NCI-H1930 (cell line): ENCODE measurements around the gene WNT7A.

Source experiments
- DNase-seq, 2 experiments: peaks; one replicate each; lab custom pipeline; 2025; lab: John Stamatoyannopoulos, UW

The WNT7A gene

DNA sequence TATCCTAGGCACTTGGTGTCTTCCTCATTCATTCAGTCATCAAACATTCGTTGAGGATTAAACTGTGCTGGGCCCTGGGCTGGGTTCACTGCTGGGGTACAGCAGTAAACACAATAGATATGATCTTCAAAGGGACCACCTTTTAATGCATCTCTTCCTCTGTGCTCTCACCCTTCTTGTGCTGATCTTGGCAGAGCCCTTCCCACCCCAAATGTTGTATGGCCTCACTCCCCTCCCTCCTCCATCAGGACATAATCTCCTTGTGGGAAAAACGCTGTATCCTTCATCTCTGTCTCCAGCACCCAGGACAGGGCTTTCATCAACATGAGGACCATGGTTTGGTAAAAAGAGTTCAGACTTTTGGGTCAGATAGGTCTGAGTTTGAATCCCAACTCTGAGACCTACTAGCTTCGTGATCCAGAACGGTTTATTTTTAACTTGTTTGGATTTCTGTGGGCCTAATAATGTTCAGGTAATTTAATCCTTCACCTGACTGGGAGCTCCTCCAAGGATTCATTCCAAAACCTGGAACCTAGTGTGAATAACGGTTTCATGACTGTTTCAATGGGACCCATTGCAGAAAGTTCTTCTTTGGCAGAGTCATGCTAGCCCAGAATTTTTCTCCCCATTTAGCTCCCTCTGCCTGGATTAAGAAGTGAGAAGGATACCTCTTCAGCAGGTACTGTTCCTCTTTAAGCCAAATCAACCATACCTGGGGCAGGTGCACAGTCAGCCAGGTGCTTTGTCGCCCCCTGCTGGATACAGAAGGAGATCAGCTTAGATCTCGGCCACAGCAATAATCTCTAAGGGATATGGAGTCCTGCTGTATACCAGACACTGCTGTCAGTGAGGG lies 5.2 kb upstream of the WNT7A start:
- peak; percentile 5 to 28 for DNase-seq

DNA sequence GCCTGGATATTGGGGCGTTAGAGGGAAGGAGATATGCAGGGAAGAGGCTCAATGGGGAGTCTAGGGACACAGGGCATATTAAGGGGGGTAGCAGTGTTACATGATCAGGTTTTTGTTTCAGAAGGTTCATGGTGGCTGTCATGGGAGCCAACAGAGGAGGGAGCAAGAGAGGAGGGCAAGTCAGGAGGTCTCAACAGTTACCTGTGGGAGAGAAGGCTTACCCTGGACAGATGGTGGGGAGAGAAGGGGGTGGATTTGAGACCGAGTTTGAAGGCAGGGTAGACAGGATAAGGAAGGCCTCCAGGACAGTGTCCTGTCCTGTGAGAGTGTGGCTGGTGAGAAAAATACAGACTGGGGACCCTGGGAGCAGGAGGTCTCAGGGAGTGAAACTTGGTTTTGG lies 3.8 kb upstream of the WNT7A start:
- DNase-seq: no peak

DNA sequence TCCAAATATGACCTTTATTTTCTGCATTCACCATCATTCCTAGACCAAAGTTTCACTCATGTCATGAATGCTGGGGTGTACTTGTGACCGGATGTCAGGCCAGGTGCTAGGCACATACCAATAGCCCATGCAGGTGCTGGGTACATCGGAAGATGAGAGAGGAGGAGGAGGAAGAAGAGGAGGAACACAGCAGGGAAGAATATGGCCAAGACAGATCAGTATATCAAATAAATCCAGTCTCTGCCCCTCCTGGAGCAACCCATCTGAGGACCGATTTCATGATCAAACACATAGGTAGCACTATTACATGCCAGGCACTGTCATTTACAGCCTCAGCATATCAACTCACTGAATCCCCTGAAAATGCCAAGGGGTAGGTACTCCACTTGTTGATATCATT lies 3.0 kb upstream of the WNT7A start:
- no peak for DNase-seq

DNA sequence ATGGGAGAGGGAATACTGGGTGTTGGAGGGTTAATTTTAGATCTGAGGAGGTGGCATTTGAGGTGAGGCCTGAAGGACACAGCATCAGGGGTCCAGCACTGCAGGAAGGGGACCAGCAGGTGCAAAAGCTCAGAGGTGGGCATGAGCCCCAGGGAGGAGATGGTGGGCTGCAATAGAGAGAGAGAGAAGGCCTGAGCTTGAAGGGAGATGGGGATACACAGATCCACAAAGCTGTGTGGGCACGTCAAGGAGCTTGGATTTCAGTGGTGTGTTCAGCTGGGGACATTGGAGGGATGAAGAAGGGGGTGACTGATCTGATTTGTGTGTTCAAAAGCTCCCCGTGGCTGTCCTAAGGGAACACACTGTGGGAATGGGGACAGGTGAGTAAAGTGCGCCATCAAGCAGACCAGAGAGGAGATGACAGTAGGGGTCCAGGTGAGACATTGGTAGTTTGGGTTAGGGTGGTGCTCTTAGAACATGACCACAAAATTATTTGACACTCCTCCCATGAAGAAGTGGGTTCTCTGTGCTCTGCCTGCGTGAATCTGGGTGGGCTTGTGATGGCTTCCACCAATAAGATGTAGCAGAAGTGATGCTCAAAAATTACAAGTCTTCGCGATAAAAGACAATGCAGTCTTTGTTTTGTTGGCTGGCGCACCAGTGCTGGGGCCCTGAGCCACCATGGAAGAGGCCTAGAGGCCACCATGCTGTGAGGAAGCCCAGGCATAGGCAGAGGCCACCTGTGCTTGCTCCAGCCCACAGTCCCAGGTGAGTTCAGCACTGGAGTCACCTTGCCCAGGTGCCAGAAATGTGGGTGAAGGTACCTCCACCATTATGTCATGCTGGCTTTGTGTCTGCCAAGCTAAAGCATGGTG lies 1.9 kb upstream of the WNT7A start:
- DNase-seq: no peak

DNA sequence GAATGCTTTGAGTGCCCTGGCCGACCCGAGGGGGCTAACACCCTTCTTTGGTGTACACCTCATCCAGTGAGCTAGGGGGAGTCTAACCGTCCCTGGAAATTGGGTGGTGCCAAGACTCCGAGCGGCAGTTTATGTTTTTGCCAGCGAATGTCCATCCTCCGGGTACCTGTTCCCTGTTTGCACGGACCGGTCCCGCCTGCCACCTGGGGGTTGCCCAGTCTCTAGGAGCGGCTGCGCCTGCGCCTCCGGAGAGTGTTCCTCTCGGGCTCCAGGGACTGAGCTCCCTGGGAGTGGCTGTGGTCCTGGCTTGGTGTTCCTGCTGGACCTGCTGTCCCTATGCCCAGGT lies 913 bp upstream of the WNT7A start:
- DNase-seq: no peak

- DNase-seq: no peak
Measured at GRCh38 chr3:13879102-13879945, 547 bp downstream of the WNT7A start.

GRCh38 chr3:13878281-13879101 lies 1.4 kb downstream of the WNT7A start:
- no peak for DNase-seq

DNA sequence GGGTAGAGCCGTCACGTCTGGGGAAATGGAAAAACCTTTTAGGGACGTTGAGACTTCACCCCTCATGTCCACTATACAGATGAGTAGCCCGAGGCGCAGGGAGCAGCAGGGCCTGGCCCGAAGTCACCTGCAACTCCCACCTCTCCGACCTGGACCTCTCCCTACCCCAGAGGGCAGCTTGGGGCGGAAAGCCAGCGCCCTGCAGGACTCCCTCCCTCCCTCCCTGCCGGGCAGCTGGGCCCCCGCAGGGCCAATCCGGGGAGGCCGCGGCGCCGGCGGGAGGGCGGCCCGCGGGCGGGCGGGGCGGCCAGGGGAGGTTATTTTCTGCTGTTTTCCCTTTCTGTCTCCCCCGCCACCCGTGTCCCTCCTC lies 2.0 kb downstream of the WNT7A start:
- no peak for DNase-seq

DNA sequence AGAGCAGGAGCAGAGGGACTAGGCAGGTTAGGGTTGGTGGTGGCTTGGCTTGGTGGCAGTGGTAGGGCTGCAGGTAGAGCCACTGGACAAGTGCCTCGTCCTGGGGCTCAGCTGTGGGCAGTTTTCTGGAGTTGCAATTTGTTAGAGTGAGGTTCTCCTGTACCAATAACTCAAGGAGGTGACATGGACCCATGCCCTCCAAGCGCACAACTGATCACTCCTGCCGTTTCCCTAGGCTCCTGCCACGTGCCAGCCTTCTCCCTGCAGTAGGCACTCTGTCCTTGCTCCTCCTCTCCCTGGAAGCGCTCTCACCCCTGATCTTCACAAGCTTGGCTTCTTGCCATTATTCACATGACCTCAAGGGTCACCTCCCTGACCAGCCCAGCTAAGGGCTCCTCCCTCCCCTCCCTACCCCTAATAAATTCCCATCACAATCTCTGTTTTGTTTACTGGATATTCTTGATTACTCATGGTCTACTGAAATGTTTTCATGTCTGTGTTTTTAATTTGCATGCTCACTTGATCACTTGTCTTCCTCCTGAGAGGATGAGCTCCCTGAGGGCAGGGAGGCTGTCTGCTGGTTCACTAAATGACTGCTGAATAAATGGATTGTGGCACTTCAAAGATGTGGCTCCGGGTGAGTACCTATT lies 3.3 kb downstream of the WNT7A start:
- DNase-seq: no peak

- no peak for DNase-seq
Measured at GRCh38 chr3:13874891-13875290, 5.0 kb downstream of the WNT7A start.

GRCh38 chr3:13873818-13874217 lies 6.1 kb downstream of the WNT7A start:
- no peak for DNase-seq

- no peak for DNase-seq
Measured at GRCh38 chr3:13872451-13872850, 7.4 kb downstream of the WNT7A start.

GRCh38 chr3:13871791-13872190 lies 8.1 kb downstream of the WNT7A start:
- no peak for DNase-seq

- DNase-seq: no peak
Measured at GRCh38 chr3:13870902-13871301, 9.0 kb downstream of the WNT7A start.

DNA sequence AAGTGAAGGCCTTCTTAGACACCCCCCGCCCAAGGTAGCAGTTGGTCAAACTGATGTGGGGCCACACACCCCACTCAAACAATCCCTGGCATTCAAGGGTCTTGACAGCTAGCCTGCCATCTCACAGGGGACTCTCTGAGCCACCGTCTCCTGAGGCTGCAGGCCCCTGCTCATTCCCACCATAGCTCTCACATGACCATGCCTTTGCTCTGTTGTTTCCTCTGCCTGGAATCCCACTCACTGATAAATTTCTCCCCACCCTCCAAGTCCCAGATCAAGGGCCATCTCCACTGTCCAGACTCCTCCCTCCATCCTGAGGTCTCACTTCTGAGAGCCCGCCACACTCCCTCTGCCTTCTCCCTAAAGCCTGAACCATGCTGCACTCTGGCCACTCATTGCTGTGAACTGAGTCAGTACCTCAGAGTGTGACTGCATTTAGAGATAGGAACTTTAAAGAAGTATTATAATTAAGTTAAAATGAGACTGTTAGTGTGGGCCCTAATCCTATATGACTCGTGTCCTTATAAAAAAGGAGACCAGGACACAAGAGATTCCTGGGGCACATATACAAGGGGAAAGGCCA lies 10.0 kb downstream of the WNT7A start:
- no peak for DNase-seq

DNA sequence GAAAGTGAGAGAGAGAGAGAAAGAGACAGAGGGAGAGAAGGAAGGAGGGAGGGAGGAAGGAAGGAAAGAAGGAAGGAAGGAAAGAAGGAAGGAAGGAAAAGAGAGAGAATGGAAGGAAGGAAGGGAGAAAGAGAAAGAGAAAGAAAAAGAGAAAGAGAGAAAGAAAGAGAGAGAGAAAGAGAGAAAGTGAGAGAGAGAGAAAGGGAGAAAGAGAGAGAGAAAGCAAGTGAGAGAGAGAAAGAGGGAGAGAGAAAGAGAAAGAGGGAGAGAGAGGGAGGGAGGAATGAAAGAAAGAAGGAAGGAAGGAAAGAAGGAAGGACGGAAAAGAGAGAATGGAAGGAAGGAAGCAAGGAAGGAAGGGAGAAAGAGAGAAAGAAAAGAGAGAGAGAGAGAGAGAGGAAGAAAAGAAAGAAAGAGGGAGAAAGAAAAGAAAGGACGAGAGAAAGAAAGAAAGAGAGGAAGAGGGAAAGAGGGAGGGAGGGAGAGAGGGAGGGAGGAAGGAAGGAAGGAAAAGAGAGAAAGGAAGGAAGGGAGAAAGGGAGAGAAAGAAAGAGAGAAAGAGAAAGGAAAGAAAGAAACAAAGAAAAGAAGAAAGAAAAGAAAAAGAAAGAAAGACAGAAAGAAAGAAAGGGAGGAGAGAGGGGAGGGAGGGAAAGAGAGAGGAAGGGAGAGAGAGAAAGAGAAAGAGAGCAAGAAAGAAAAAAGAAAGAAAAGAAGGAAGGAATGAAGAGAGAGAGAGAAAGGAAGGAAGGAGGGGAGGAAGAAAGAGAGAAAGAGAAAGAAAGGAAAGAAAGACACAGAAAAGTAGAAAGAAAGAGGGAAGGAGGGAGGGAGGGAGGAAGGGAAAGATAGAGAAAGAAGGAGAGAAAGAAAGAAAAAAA lies 10.8 kb downstream of the WNT7A start:
- DNase-seq: no peak

GRCh38 chr3:13867732-13868131 lies 12.1 kb downstream of the WNT7A start:
- DNase-seq: no peak

DNA sequence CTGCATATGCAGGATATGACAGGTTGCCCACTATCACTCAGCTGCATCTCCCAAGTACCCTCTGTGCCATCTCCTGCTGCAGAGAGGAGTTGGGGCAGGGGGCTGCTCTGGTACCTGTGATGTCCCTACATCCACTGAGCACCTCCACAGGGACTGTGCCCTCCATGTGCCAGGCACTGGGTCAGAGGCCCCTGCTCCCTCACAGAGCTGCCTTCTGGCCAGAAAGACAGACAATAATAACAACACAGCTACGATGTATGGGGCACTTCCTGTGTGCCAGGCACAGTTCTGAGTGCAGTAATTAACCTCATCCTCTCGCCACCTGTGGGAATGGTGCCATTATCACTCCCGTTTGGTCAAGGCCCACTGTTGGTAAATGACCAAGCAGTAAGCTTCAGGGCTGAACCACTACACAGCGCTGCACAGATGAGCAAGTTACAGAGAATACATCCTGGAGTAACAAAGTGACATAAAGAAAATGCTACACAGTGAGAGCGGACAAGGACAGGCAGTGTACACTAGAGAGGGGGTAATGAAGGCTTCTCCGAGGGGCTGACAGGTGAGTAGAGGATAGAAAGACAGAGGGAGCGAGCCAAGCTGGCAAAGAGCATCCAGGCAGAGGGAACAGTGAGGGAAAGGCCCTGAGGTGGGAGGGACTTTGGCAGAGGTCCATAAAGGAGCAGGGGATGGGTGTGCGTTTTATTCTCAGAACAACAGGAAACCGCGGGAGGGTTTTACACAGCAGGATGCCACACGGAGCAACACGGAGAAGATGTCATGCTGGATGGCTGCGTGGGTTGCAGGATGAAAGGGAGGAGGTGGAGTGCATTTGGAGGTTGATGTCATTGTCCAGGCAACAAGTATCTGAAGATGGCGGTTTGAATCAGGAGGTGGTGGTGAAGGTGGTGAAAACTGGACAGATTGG lies 13.6 kb downstream of the WNT7A start:
- no peak for DNase-seq

DNA sequence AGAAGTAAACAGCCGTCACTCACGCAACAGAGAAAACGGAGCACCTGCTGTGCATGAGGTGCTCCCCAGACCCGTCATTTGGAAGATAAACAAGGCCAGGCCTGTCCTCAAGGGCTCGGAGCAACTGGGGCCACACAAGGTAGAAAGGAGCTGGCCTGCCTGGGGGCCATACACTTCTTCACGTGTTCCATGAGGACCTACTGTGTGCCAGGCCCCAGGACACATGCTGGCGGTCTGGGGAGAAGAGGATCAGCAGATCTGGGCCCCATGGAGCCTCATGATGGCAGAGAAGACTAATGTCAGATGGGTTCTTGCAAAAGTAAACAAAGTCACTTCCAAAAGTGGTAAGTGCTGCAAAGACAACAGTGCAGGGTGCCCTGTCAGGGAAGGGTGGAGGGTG lies 14.3 kb downstream of the WNT7A start:
- DNase-seq: no peak
